ENCODE measurements around the gene KLHL26.

The KLHL26 gene

DNA sequence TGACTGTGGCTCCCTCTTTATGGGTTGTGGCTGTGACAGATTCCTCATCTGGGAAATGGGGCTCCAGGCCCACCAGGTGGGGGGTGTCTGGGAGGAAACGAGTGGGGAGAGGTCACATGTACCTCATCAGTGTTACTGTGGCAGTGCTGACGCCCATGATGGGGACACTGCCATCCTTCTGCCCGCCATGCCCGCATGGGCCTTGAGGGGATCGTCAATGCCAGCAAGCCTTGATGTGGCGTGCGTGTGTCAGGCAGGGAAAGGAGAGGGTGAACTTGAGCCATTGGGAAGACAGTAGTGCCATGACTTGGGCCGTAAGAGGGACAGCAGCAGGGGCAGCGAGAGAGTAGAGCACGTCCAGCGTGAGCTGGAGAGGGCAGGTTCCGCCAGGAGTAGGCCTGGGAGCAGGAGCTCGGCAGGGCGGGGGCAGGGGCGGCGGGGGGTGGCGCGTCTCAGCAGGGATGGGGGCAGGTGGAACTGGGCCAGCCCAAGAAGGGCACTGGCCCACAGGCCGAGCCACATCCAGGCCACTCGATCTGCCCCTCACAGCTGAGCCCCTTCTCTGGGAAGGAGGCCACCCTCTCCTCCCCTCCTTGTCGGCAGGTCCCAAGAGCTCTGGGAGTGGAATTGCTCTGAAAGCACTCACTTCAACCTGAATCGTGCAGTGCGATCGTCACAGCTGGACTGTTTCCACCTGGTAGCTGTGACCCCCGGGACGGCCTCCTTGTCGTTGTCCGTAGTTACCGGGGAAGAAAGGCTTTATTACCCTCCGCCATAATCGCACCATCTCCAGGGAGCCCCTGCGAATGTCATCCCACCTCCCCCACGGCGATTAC lies 9.9 kb downstream of the KLHL26 start:
- TF ChIP-seq CTCF (IDR thresholded peaks at IDR 0.05; ENCODE audit: low read depth, low read length, missing control alignments): no peak
- DNase-seq (ENCODE audit: low read depth): no peak
- H3K4me3 ChIP-seq (ENCODE audit: low read depth, low read length): no peak overlapping the region

DNA sequence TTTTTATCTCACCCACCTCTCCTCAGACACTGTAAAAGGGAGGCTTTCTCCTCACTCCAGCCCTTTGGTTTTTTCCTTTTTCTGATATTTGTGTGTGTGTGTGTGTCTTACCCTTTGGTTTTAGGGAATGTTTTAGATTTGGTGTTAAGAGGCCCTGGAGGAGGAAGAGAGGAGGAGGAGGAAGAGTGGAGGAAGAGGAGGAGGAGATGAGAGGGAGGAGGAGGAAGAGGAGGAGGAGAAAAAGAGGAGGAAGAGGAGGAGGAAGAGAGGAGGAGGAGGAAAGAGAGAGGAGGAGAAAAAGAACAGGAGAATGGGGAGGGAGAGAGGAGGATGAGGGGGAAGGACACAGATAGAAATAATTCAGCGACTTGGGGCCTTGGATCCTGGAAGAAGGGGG lies 10.5 kb downstream of the KLHL26 start:
- no peak overlapping the region for H3K4me3 ChIP-seq (ENCODE audit: low read depth, low read length)
- no peak for TF ChIP-seq CTCF (IDR thresholded peaks at IDR 0.05; ENCODE audit: low read depth, low read length, missing control alignments)
- DNase-seq (ENCODE audit: low read depth): no peak

DNA sequence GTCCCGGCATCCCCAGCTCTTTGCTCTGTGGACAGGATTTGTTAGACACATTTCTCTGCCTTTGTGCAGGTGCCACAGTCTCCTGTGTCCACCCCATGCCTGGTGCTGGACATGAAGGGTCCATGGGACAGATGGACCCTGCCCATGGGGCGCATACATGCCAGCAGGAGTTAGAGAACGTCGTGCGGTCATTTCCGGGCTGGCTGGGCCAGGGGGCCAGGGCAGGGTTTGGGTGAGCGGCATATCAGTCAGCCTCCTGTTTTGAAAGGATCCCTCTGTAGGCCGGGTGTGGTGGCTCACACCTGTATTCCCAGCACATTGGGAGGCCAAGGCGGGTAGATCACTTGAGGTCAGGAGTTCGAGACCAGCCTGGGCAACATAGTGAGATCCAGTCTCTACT lies 11.0 kb downstream of the KLHL26 start:
- H3K4me3 ChIP-seq (ENCODE audit: low read depth, low read length): no peak overlapping the region
- DNase-seq (ENCODE audit: low read depth): no peak
- TF ChIP-seq CTCF (IDR thresholded peaks at IDR 0.05; ENCODE audit: low read depth, low read length, missing control alignments): no peak

GRCh38 chr19:18648973-18649315 lies 12.1 kb downstream of the KLHL26 start:
- DNase-seq (ENCODE audit: low read depth): no peak
- no peak overlapping the region for H3K4me3 ChIP-seq (ENCODE audit: low read depth, low read length)
- TF ChIP-seq CTCF (IDR thresholded peaks at IDR 0.05; ENCODE audit: low read depth, low read length, missing control alignments): no peak

DNA sequence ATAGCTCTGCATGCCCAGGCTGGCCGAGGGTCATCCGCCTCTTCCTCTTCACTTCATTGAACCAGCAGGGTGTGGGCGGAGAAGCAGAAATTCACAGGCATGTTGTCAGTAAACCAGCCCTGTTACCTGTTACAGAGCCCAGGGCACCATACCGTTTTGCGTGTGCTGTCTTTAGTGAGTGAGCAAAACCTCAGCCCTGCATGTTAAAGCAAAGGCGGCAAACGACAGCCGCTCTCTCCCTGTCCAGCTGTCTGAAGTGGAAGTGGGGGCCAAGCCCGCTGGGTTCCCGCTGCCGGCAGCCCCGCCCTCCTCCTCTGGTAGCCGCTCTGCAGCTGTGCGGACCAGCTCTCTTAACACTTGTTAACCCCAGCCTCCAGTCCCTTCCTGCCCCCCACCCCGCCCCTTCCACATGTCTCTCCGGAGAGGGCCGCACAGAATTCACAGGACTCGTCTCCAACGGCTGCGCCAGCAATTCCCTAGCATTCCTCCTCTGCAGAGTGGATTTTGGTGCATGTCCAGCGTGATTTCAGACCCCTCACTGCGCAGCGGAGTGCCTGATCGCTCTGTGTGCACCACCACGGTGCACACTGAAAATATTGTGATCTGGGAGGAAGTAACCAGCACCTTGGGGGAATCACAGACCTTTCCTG lies 12.7 kb downstream of the KLHL26 start:
- H3K4me3 ChIP-seq (ENCODE audit: low read depth, low read length): no peak overlapping the region
- no peak for DNase-seq (ENCODE audit: low read depth)
- no peak for TF ChIP-seq CTCF (IDR thresholded peaks at IDR 0.05; ENCODE audit: low read depth, low read length, missing control alignments)

- no peak overlapping the region for H3K4me3 ChIP-seq (ENCODE audit: low read depth, low read length)
- no peak for TF ChIP-seq CTCF (IDR thresholded peaks at IDR 0.05; ENCODE audit: low read depth, low read length, missing control alignments)
- DNase-seq (ENCODE audit: low read depth): no peak
These were observed 13.2 kb downstream of the KLHL26 start for GRCh38 chr19:18650021-18650390.

All from GM12864 (cell line).